OCI-LY7 (cell line): ENCODE data around the gene C1orf35. TPM values are rescaled to one million over a fixed set of nuclear protein-coding genes. Genes with fewer than 3 reads are reported as not detected.
A peak's percentile ranks its signal among the peaks of the same experiment; 100 is the strongest.

Experiments used
- BruUV-seq: library from RNA; stranded (reverse); fragments of 400-500 nt; replicated peaks from 2 replicates; lab custom pipeline; 2021; lab: Mats Ljungman, UMichigan
- CTCF ChIA-PET: fragments of 300-600 bp; sonication (Branson Sonifier 250); formaldehyde crosslinking; loops from one replicate; lab custom pipeline; 2022; ENCODE audit warnings: antibody characterized with exemption; ENCODE audit not compliant: unreplicated experiment; lab: Charles Lee
- POLR2A ChIA-PET: fragments of 300-600 bp; sonication (Branson Sonifier 250); formaldehyde crosslinking; loops from one replicate; lab custom pipeline; 2022; ENCODE audit warnings: antibody characterized with exemption; lab: Charles Lee
- DNase-seq: peaks from one replicate; pipeline ENCODE4 v3.0.0-alpha.2; 2015; ENCODE audit warnings: low spot score
- H2AFZ ChIP-seq: fragments of 200-600 bp; sonication (generic), shearing (Covaris generic); 2 replicates; pipeline ENCODE4 v1.6.1; 2014; ENCODE audit warnings: mild to moderate bottlenecking, antibody characterized with exemption, low read length, moderate library complexity
- H3K27ac ChIP-seq: fragments of 200-600 bp; sonication (generic); 2 replicates; pipeline ENCODE4 v1.5.1; 2014; ENCODE audit warnings: mixed run types, low read depth, mild to moderate bottlenecking, moderate library complexity, low read length, inconsistent platforms; ENCODE audit not compliant: poor library complexity, severe bottlenecking
- H3K36me3 ChIP-seq: fragments of 200-600 bp; sonication (generic); 2 replicates; pipeline ENCODE4 v1.6.1; 2014; ENCODE audit warnings: mild to moderate bottlenecking, antibody characterized with exemption, low read length, moderate library complexity, mixed read lengths; ENCODE audit not compliant: insufficient read depth
- H3K4me1 ChIP-seq: fragments of 200-600 bp; sonication (generic); 2 replicates; pipeline ENCODE4 v1.5.1; 2014; ENCODE audit warnings: mild to moderate bottlenecking, low read length; ENCODE audit not compliant: insufficient read depth, poor library complexity, severe bottlenecking
- H3K4me2 ChIP-seq: fragments of 200-600 bp; sonication (generic); 2 replicates; pipeline ENCODE4 v1.6.1; 2014; ENCODE audit warnings: mild to moderate bottlenecking, low read length
- H3K4me3 ChIP-seq: fragments of 200-600 bp; sonication (generic); 2 replicates; pipeline ENCODE4 v1.5.1; 2014; ENCODE audit warnings: mild to moderate bottlenecking, low read depth, low read length; ENCODE audit not compliant: poor library complexity, severe bottlenecking
- H3K79me2 ChIP-seq: fragments of 200-600 bp; sonication (generic); 2 replicates; pipeline ENCODE4 v1.6.1; 2016; ENCODE audit warnings: low read depth, mild to moderate bottlenecking, low read length, moderate library complexity, mixed read lengths; ENCODE audit not compliant: insufficient read depth
- H3K9me2 ChIP-seq: fragments of 200-600 bp; sonication (generic); 2 replicates; pipeline ENCODE4 v1.6.1; 2016; ENCODE audit warnings: mild to moderate bottlenecking, low read length, mixed read lengths; ENCODE audit not compliant: insufficient read depth
- H3K9me3 ChIP-seq: fragments of 200-600 bp; sonication (generic); 2 replicates; pipeline ENCODE4 v1.6.1; 2014; ENCODE audit warnings: mild to moderate bottlenecking, mixed run types, low read length, mixed read lengths
- H4K20me1 ChIP-seq: fragments of 200-600 bp; sonication (generic); 2 replicates; pipeline ENCODE4 v1.6.1; 2014; ENCODE audit warnings: mild to moderate bottlenecking, antibody characterized with exemption, low read length, moderate library complexity, mixed read lengths; ENCODE audit not compliant: insufficient read depth
- CTCF ChIP-seq: fragments of 200-600 bp; sonication (generic); conservative IDR thresholded peaks from 2 replicates; pipeline ENCODE4 v1.5.1; 2014; ENCODE audit warnings: mild to moderate bottlenecking, antibody characterized with exemption, low read length, moderate library complexity, mixed read lengths
- EZH2phosphoT487 ChIP-seq: fragments of 200-600 bp; sonication (generic); IDR thresholded peaks from 2 replicates; pipeline ENCODE4 v1.6.1; 2018; ENCODE audit warnings: low read depth, borderline replicate concordance, mild to moderate bottlenecking, mixed run types, antibody characterized with exemption, low read length, moderate library complexity, mixed read lengths
- intact Hi-C: fragments of 100-400 bp; cut with micrococcal nuclease; formaldehyde crosslinking; loops from one replicate; pipeline ENCODE4 v1.10.0; 2022; ENCODE audit not compliant: unreplicated experiment
- total RNA-seq, 2 experiments: library from RNA; depleted of rRNA in 1 of 2; stranded (reverse); fragments of >200 nt in 1 of 2; shearing (Covaris generic) in 1 of 2; gene quantifications; 2 replicates each; pipeline ENCODE4 v1.2.3, GENCODE V29; 2014 to 2022

C1orf35 gene
- total RNA-seq, 2 experiments from 2014 or later: 30.7 to 33.3 TPM

- ChIA-PET CTCF (interaction anchor here (0.5 kb wide), 1 partner anchor 71 kb away, joined by 5 read pairs; no protein-coding TSS in a partner anchor), POLR2A (interaction anchor here (1.1 to 1.3 kb wide), 2 partner anchors 14 to 22 kb away, joined by 4 to 8 read pairs; partner anchors contain the start of gene IBA57)
- TF ChIP-seq EZH2phosphoT487 (no peak), CTCF (no peak)
- DNase-seq: no peak
- no TSS peak for BruUV-seq
- H3K36me3 ChIP-seq: peaks cover 34% of the 10 kb centered on the region
- H3K4me3 ChIP-seq: peak overlapping the region; percentile 92
- H3K27ac ChIP-seq: peak overlapping the region; percentile 51
- intact Hi-C loops: no loop called here
- peaks cover 47% of the 10 kb centered on the region for H3K79me2 ChIP-seq
- H3K9me3 ChIP-seq: no peaks in the 10 kb centered on the region
- H2AFZ ChIP-seq: no peak overlapping the region
- no peaks in the 10 kb centered on the region for H3K9me2 ChIP-seq
- H4K20me1 ChIP-seq: peaks cover 16% of the 10 kb centered on the region; the same call in 1 of the 2 replicates
- peak overlapping the region; percentile 99 for H3K4me2 ChIP-seq
- H3K4me1 ChIP-seq: peaks cover 55% of the 10 kb centered on the region
Measured at GRCh38 chr1:228142701-228143136, 39.6 kb upstream of the C1orf35 start.

GRCh38 chr1:228142155-228142691, 39.1 kb upstream of the C1orf35 start:
- CTCF ChIA-PET: interaction anchor here (0.5 to 0.9 kb wide), 2 partner anchors 22 to 71 kb away, joined by 3 to 5 read pairs; no protein-coding TSS in a partner anchor
- TF ChIP-seq CTCF: no peak
- TF ChIP-seq EZH2phosphoT487: no peak
- H3K27ac ChIP-seq: peak overlapping the region; percentile 51
- peaks cover 31% of the 10 kb centered on the region for H3K36me3 ChIP-seq
- H3K4me2 ChIP-seq: peak overlapping the region; percentile 99
- DNase-seq: peak; percentile 66
- peaks cover 60% of the 10 kb centered on the region for H3K4me1 ChIP-seq
- H3K4me3 ChIP-seq: peak overlapping the region; percentile 92
- no peaks in the 10 kb centered on the region for H3K9me2 ChIP-seq
- intact Hi-C loops: no loop called here
- H2AFZ ChIP-seq: no peak overlapping the region
- H4K20me1 ChIP-seq: peaks cover 16% of the 10 kb centered on the region; the same call in 1 of the 2 replicates
- peaks cover 47% of the 10 kb centered on the region for H3K79me2 ChIP-seq
- no TSS peak for BruUV-seq
- POLR2A ChIA-PET: interaction anchor here (1.3 kb wide), 1 partner anchor 22 kb away, joined by 8 read pairs; the partner anchor contains the start of gene IBA57
- H3K9me3 ChIP-seq: no peaks in the 10 kb centered on the region
